ENCODE results near the gene RAPGEF1.
"Not testable (repeated sequence)": the region's sequence is repeated elsewhere in the genome, so short reads cannot be mapped to it uniquely, and the experiment has no call there.

Gene RAPGEF1

DNA sequence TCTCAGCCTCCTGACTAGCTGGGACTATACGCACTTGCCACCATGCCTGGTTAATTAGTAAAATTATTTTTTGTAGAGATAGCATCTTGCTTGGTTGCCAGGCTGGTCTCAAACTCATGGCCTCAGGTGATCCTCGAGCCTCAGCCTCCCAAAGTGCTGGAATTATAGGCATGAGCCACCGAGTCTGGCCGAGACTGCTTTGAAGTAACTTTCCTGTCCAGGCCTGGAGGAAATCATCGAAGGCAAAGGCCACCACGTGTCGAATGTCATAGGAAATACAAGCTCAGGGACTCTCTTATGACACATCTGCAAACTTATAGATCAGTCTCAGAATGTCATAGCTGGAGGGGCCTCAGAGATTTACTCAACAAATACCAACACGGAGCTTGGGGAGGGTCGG lies 25.1 kb downstream of the RAPGEF1 start:
- peaks cover 62 to 95% of the 10 kb centered on the region in 2 donors for H3K4me1 Mint-ChIP-seq
- H3K27ac Mint-ChIP-seq, result peak overlapping the region; percentile 2
- H3K36me3 Mint-ChIP-seq, result peaks cover 52 to 84% of the 10 kb centered on the region in 2 donors
- no peaks in the 10 kb centered on the region for H3K9me3 Mint-ChIP-seq
- ATAC-seq (replicated peaks) (no peak), DNase-seq (no peak)
- H3K4me3 Mint-ChIP-seq, result no peak overlapping the region
- no peaks in the 10 kb centered on the region for H3K27me3 Mint-ChIP-seq

DNA sequence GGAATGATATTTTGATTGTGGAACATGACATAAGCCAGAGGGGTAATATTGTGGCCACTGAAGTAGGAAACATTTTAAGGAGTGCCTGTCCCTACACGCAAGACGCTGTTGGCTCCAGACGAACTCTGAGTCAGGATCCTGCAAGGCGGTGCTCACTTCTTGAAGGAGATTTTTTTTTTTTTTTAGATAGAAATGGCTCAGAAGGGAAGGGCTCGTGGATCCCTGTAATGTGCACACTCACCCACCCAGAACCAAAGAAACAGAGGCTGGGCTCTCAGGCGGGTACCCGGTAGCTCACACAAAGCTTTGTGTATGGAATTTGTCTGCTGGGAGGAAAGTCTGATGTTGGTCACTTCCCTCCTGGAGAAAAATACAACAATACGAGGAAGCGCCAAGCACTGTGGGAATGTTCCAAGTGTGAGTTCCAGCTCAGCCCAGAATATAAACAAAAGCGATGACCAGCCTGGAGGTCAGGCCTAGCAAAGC lies 25.7 kb downstream of the RAPGEF1 start:
- DNase-seq, result no peak
- H3K36me3 Mint-ChIP-seq, result peaks cover 52 to 83% of the 10 kb centered on the region in 2 donors
- H3K9me3 Mint-ChIP-seq, result no peaks in the 10 kb centered on the region
- no peak for ATAC-seq (replicated peaks)
- H3K4me1 Mint-ChIP-seq, result peaks cover 62 to 95% of the 10 kb centered on the region in 2 donors
- no peaks in the 10 kb centered on the region for H3K27me3 Mint-ChIP-seq
- H3K27ac Mint-ChIP-seq, result peak overlapping the region; percentile 67
- H3K4me3 Mint-ChIP-seq, result no peak overlapping the region

DNA sequence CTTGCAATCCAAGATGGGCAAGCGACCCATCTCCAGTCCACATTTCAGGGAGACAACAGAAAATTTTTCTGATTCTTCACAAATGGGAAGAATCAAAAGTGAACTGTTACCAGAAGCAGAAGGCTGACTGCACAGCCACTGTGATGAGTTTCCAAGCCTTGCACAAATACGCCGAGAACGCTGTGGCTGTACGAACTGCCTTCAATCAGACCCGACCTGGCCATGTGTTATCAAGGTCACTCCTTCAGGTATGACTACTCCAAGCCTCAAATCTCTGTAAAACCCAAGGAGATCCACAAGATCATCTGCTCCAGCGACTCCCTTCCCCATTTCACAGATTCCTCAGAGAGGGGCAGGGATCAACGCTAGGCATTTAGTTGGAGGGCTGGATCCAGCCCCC lies 26.9 kb downstream of the RAPGEF1 start:
- ATAC-seq (replicated peaks), result no peak
- Mint-ChIP-seq H3K4me3 (no peak overlapping the region), H3K9me3 (no peaks in the 10 kb centered on the region), H3K36me3 (peaks cover 48 to 77% of the 10 kb centered on the region in 2 donors), H3K4me1 (peaks cover 55 to 92% of the 10 kb centered on the region in 2 donors), H3K27me3 (no peaks in the 10 kb centered on the region), H3K27ac (peak overlapping the region; percentile 65)
- no peak for DNase-seq

DNA sequence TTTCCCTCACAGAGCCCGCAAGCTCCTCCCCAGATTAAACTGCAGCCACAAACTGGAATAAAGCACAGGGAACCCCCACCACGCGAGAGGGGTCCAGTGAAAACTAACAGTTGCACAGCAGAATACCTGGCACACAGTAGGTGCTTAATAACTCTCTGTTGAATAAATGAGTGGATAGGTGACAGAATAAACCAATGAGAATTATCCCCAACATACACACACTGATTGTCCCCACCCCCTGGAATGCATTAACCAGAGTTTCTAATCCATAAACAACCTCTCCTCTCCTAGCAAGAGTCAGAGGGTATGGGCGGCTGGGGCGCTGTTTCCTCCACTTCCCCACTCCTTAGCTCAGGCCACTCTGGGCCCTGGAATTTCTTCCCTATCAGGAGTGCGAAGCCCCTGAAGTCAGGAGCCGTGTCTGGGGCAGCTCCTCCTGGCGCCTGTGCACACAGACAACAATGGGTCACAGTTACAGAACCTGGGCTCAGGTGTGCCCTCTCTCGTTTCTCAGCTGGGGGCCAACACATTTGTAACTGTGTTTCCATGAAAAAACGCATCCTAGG lies 27.6 kb downstream of the RAPGEF1 start:
- Mint-ChIP-seq H3K36me3 (peaks cover 47 to 75% of the 10 kb centered on the region in 2 donors), H3K4me1 (peaks cover 52 to 92% of the 10 kb centered on the region in 2 donors), H3K27ac (peak overlapping the region; percentile 65), H3K4me3 (peak overlapping the region; percentile 4), H3K27me3 (no peaks in the 10 kb centered on the region), H3K9me3 (no peaks in the 10 kb centered on the region)
- ATAC-seq (replicated peaks) (no peak), DNase-seq (no peak)

DNA sequence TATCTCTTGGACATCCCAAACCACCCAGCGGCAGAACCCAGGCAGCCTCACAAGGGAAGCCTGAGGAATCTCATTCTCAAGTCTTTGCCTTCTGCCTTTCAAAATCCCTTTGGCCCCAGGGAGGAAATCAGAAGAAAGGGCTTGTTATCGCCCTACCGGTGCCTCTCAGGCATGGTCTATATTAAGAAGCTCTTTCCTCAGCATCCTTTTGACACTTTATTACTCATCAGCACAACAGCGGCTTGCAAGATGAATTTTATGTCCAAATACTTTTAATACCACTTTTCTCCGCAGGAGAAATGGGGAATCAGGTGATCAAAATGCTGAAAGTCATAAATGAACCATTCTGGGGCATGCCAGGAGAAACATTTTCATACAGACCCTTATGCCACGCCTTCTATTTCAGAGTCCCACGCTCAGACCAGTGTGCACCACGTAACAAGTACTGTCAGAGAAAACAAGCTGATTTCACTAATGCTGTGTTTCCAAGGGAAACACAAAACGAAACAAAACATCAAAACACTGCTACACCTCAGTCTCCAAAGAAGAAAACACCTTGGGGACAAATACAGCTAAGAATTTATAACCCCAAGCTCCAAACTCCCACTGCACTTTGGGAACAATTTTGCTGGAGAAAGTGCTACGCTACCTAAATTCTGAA lies 30.0 kb downstream of the RAPGEF1 start:
- H3K4me3 Mint-ChIP-seq, result peak overlapping the region; percentile 49 to 50
- DNase-seq (no peak), ATAC-seq (replicated peaks) (peak in 1 of 2 donors; percentile 55)
- H3K27ac Mint-ChIP-seq, result peak overlapping the region; percentile 89
- H3K9me3 Mint-ChIP-seq, result no peaks in the 10 kb centered on the region
- H3K4me1 Mint-ChIP-seq, result peaks cover 54 to 92% of the 10 kb centered on the region in 2 donors
- no peaks in the 10 kb centered on the region for H3K27me3 Mint-ChIP-seq
- peaks cover 42 to 67% of the 10 kb centered on the region in 2 donors for H3K36me3 Mint-ChIP-seq

DNA sequence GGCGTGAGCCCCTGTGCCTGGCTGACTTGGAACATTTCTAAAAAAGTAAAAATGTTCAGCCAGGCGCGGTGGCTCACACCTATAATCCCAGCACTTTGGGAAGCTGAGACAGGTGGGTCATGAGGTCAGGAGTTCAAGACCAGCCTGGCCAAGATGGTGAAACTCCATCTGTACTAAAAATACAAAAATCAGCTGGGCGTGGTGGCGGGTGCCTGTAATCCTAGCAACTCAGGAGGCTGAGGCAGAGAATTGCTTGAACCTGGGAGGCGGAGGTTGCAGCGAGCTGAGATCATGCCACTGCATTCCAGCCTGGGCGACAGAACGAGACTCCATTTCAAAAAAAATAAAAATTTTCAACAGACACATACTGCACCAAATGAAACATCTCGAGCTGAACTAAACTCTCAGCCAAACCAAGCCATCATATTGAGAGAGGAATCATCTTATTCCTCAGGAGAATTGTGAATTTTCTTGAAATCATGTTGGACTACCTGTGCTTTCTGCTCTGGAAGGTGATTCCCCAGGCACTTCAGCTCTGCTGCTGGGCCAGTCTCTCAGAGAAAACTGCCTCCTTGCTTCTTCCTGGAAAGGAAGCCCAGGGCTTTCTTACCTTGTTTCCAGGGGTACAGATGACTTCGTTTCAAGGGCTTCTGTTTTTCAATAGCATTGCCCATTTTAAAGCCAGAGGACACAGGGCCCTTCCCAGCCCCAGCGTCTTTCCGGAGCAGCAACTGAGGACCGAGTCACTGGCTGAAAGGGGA lies 30.7 kb downstream of the RAPGEF1 start:
- Mint-ChIP-seq H3K27ac (peak overlapping the region; percentile 89), H3K4me1 (peaks cover 58 to 92% of the 10 kb centered on the region in 2 donors), H3K36me3 (peaks cover 38 to 64% of the 10 kb centered on the region in 2 donors)
- DNase-seq; H3K4me3 Mint-ChIP-seq; H3K27me3 Mint-ChIP-seq; ATAC-seq (replicated peaks); H3K9me3 Mint-ChIP-seq: not testable (repeated sequence)

DNA sequence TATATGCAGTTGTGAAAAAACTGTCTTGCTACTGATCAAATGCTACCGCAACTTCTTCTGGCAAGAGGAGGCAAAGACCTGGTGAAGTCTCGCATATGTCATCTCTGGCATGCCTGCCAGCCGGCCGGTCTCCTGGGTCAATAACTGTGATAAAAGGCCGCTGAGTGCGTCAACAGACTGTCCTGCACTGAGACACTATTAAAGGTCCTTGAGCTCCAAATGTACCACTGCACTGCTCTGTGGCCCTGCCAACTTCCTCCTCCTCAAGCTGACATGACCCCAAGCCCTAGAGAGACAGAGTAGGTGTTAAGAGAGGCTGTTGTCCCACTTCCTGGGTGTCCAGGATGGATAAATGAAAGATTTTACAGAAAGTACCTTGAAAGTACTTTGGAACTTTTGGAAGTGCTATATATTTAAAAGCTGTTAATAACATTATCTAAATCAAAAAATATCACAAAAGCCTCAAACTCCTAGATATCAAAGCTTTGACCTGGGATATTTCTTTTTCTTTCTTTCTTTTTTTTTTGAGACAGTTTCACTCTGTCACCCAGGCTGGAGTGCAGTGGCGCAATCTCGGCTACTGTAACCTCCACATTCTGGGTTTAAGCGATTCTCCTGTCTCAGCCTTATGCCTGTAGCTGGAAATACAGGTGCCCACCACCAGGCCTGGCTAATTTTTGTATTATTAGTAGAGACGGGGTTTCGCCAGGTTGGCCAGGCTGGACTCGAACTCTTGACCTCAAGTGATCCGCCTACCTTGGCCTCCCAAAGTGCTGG lies 31.5 kb downstream of the RAPGEF1 start:
- Mint-ChIP-seq H3K4me1 (peaks cover 60 to 95% of the 10 kb centered on the region in 2 donors), H3K27ac (peak overlapping the region; percentile 92), H3K27me3 (no peaks in the 10 kb centered on the region), H3K9me3 (no peaks in the 10 kb centered on the region), H3K36me3 (peaks cover 37 to 60% of the 10 kb centered on the region in 2 donors), H3K4me3 (peak overlapping the region; percentile 56 to 74)
- DNase-seq (peak; percentile 28), ATAC-seq (replicated peaks) (peak; percentile 78 to 86)

DNA sequence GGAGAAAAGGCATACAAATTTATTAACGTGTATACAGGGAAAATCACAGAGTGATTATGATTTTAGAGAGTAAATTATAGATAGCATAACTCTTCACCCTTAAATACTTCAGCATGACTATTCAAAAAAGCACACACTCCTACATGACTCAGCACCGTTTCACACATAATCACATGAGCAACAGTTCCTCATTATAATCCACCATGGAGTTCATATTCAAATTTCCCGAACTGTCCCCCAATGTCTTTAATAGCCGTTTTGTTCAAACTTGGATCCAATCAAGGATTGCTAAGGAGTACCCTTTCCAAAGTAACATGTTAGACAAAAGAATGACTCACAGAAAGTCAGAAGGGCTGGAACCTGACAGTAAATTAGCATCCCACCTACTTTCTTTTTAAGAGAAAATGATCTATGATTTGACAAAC lies 32.1 kb downstream of the RAPGEF1 start:
- Mint-ChIP-seq H3K36me3 (peaks cover 33 to 59% of the 10 kb centered on the region in 2 donors), H3K4me3 (peak overlapping the region; percentile 56 to 74), H3K27me3 (no peaks in the 10 kb centered on the region), H3K27ac (peak overlapping the region; percentile 92), H3K9me3 (no peaks in the 10 kb centered on the region), H3K4me1 (peaks cover 55 to 95% of the 10 kb centered on the region in 2 donors)
- DNase-seq (no peak), ATAC-seq (replicated peaks) (peak; percentile 21 to 38)

DNA sequence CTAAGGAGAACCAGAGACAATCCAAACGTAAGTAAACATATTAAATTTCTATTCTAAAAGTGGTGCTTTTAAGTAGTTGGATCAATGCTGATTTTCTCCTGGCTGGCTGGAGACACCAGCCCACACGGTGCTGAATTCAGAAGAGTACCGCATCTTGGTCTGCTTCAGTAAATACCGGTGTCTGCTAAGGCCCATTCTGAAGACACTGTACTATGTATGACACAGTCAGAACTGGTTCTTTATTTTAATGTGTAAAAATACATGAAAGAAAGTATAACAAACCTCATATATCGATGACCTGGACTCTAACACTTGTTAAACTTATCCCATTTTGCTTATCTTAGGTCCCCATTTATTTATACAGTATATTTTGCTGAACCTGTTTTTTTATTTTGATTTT lies 32.8 kb downstream of the RAPGEF1 start:
- no peaks in the 10 kb centered on the region for H3K27me3 Mint-ChIP-seq
- no peak for ATAC-seq (replicated peaks)
- H3K4me3 Mint-ChIP-seq, result peak overlapping the region in 1 of 2 donors; percentile 5
- peaks cover 28 to 56% of the 10 kb centered on the region in 2 donors for H3K36me3 Mint-ChIP-seq
- no peaks in the 10 kb centered on the region for H3K9me3 Mint-ChIP-seq
- no peak for DNase-seq
- H3K27ac Mint-ChIP-seq, result peak overlapping the region; percentile 92
- peaks cover 53 to 95% of the 10 kb centered on the region in 2 donors for H3K4me1 Mint-ChIP-seq

DNA sequence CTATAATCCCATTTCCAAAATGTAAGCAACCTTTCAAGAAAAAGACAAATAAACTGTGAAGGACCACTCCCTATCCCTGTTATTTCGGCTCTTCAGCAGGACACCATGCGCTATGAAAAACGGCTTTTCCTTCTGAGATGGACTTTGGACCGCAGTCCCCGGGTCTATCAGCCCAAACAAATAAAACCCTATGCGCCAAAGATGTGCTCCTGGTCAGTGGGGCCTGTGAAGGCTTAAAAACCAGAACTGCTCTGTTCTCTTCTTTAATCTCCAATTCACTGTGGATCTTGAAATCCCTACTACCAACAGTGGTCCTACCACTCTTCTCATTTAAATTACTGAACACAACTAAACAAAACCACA lies 33.3 kb downstream of the RAPGEF1 start:
- Mint-ChIP-seq H3K36me3 (peaks cover 28 to 55% of the 10 kb centered on the region in 2 donors), H3K9me3 (no peaks in the 10 kb centered on the region), H3K27ac (peak overlapping the region; percentile 92), H3K4me3 (peak overlapping the region in 1 of 2 donors; percentile 5), H3K4me1 (peaks cover 54 to 95% of the 10 kb centered on the region in 2 donors), H3K27me3 (no peaks in the 10 kb centered on the region)
- ATAC-seq (replicated peaks) (no peak), DNase-seq (no peak)

DNA sequence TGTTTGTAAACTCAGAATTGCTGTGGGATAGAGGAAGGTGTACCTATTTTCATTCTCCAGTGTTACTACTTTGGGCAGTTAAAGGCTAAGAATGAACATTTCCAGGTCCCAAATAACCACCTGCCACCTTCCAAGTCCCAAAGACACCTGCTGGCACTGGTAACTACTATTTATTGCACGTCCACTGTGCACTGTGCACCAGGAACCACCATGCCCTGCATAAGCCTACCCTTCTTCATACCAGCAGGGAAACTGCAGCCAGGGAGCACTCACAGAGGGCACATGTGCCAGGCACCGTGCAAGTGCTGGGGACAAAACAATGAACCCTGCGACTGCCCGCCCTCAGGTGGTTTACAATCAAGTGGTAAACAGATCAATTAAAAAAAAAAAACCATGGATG lies 34.9 kb downstream of the RAPGEF1 start:
- ATAC-seq (replicated peaks) (no peak), DNase-seq (no peak)
- Mint-ChIP-seq H3K27ac (peak overlapping the region; percentile 82), H3K9me3 (no peaks in the 10 kb centered on the region), H3K27me3 (no peaks in the 10 kb centered on the region), H3K4me1 (peaks cover 52 to 97% of the 10 kb centered on the region in 2 donors), H3K36me3 (peaks cover 23 to 52% of the 10 kb centered on the region in 2 donors), H3K4me3 (peak overlapping the region in 1 of 2 donors; percentile 22)

DNA sequence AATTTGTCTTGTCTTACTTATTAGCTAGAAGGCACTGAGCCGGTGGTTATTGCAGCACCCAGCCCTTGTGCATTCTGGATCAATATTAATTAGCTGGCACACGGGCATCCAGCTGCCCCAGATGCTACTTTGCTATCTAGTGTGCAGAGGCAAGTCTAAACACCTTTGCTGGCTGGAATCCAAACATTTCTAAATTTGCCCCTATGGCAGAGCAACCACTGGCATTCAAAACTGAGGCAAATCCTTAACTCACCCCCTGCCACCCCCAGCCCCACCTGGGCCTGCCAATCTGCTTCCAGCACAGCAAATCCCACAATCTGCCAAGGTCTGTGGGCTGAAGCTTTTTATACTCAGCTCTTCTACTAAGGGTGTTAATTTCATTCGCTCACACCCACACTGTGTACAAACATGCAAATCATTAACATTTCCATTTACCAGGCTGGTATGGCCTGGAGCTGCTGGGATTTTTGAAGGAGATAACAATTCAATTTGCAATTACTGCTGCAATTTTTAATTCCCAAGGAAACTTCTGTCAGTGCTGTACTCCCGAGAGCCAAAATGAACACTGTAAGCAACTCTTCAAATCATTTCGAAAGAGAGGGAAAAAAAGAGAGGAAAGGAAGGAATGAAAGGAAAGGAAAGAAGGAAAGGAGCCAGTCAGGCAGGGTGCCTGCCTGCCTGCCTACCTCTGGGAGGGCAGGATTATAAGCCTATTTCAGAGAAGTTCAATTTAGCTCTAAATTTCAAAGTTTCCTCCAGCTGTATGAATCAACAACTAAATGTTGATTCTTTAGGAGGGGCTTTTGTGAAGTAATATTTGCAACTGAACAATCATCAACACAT lies 35.5 kb downstream of the RAPGEF1 start:
- Mint-ChIP-seq H3K27me3 (no peaks in the 10 kb centered on the region), H3K4me3 (peak overlapping the region; percentile 15 to 18), H3K4me1 (peaks cover 54 to 97% of the 10 kb centered on the region in 2 donors), H3K9me3 (no peaks in the 10 kb centered on the region), H3K27ac (peak overlapping the region; percentile 43), H3K36me3 (peaks cover 28 to 56% of the 10 kb centered on the region in 2 donors)
- DNase-seq (no peak), ATAC-seq (replicated peaks) (no peak)

DNA sequence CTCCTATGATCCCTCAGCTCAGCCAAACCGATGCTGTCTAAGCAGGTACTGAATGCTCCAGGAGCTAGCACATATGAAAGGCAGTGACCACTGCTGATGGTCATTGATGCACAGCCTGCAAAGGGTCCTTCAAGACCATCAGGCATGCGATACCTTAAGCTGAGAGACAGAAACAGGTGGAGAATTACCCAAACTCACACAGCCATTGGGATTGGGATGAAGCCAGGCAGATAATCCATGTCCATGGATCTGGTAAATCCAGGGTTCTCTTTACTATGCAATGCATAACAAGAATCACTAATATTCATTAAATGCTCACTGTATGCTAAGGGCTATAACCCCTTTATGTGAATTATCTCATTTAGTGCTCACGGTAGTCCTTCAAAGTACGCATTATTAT lies 36.2 kb downstream of the RAPGEF1 start:
- ATAC-seq (replicated peaks) (no peak), DNase-seq (no peak)
- H3K4me1 Mint-ChIP-seq, result peaks cover 60 to 100% of the 10 kb centered on the region in 2 donors
- H3K27ac Mint-ChIP-seq, result no peak overlapping the region
- no peaks in the 10 kb centered on the region for H3K27me3 Mint-ChIP-seq
- H3K9me3 Mint-ChIP-seq, result no peaks in the 10 kb centered on the region
- H3K36me3 Mint-ChIP-seq, result peaks cover 28 to 60% of the 10 kb centered on the region in 2 donors
- no peak overlapping the region for H3K4me3 Mint-ChIP-seq

Data from stimulated activated naive B cell treated with anti-CD40 and anti-IgM and Interleukin-4, amounts not matched to agents 10 μg/mL and 1 μg/mL and 100 μg/mL, for 72 hours (primary cell).